PC-3 (cell line): Measurements from ENCODE around the gene MLIP. TPM values are rescaled to one million over a fixed set of nuclear protein-coding genes. Genes with fewer than 3 reads are reported as not detected.

Experiments
- ATAC-seq: fragments of 200-7000 bp; cut with Tn5 transposase; 2 replicates; pipeline ENCODE4 v1.9.1; 2020; ENCODE audit warnings: mild to moderate bottlenecking, moderate library complexity
- BruUV-seq: library from RNA; stranded (reverse); fragments of 400-500 nt; replicated peaks from 2 replicates; lab custom pipeline; 2021; lab: Mats Ljungman, UMichigan
- CTCF ChIA-PET: fragments of 300-600 bp; sonication (Branson Sonifier 250); formaldehyde crosslinking; loops from one replicate; lab custom pipeline; 2022; ENCODE audit warnings: antibody characterized with exemption; lab: Charles Lee
- POLR2A ChIA-PET: fragments of 300-600 bp; sonication (Branson Sonifier 250); formaldehyde crosslinking; loops from one replicate; lab custom pipeline; 2022; ENCODE audit warnings: antibody characterized with exemption; ENCODE audit not compliant: unreplicated experiment; lab: Charles Lee
- DNase-seq: peaks from one replicate; pipeline ENCODE4 v3.0.0-alpha.2; 2015
- H2AFZ ChIP-seq: fragments of 300-600 bp; sonication (generic); 2 replicates; pipeline ENCODE4 v1.6.0; 2016; ENCODE audit warnings: antibody characterized with exemption, low read length
- H3F3A ChIP-seq: fragments of 300-600 bp; sonication (generic); one replicate; pipeline ENCODE4 v1.6.0; 2017; ENCODE audit warnings: antibody characterized with exemption, low read length, control low read depth, mild to moderate bottlenecking; ENCODE audit not compliant: unreplicated experiment
- H3K27ac ChIP-seq: fragments of 300-600 bp; sonication (generic); 2 replicates; pipeline ENCODE4 v1.5.1; 2016; ENCODE audit warnings: mild to moderate bottlenecking, low read length
- H3K27me3 ChIP-seq: fragments of 300-600 bp; sonication (generic); 2 replicates; pipeline ENCODE4 v1.6.1; 2016; ENCODE audit warnings: low read length, mixed read lengths
- H3K36me3 ChIP-seq: fragments of 300-600 bp; sonication (generic); 2 replicates; pipeline ENCODE4 v1.6.1; 2016; ENCODE audit warnings: low read depth, mixed run types, low read length, mixed read lengths
- H3K4me1 ChIP-seq: fragments of 300-600 bp; sonication (generic); 2 replicates; pipeline ENCODE4 v1.5.1; 2016; ENCODE audit warnings: low read length; ENCODE audit not compliant: insufficient read depth
- H3K4me2 ChIP-seq: fragments of 300-600 bp; sonication (generic); 2 replicates; pipeline ENCODE4 v1.6.0; 2016; ENCODE audit warnings: low read length
- H3K4me3 ChIP-seq: fragments of 300-600 bp; sonication (generic); 2 replicates; pipeline ENCODE4 v1.5.1; 2016; ENCODE audit warnings: mild to moderate bottlenecking, low read length, mixed read lengths
- H3K79me2 ChIP-seq: fragments of 300-600 bp; sonication (generic); 2 replicates; pipeline ENCODE4 v1.6.1; 2017; ENCODE audit warnings: low read length, mixed read lengths
- H3K9ac ChIP-seq: fragments of 300-600 bp; sonication (generic); 2 replicates; pipeline ENCODE4 v1.6.0; 2016; ENCODE audit warnings: mild to moderate bottlenecking, low read length
- H3K9me2 ChIP-seq: fragments of 300-600 bp; sonication (generic); replicated peaks from 2 replicates; pipeline ENCODE4 v1.6.1; 2016; ENCODE audit warnings: mixed run types, low read length, mixed read lengths
- H3K9me3 ChIP-seq: fragments of 300-600 bp; sonication (generic); 2 replicates; pipeline ENCODE4 v1.6.1; 2016; ENCODE audit warnings: low read length, mixed read lengths
- H4K20me1 ChIP-seq: fragments of 300-600 bp; sonication (generic); 2 replicates; pipeline ENCODE4 v1.6.1; 2016; ENCODE audit warnings: low read length, mixed read lengths
- EZH2 ChIP-seq: fragments of 300-600 bp; sonication (generic); IDR thresholded peaks from one replicate; pipeline ENCODE4 v1.6.1; 2017; ENCODE audit warnings: antibody characterized with exemption, mild to moderate bottlenecking, low read length; ENCODE audit not compliant: unreplicated experiment
- EZH2phosphoT487 ChIP-seq: fragments of 300-600 bp; sonication (generic); IDR thresholded peaks from 2 replicates; pipeline ENCODE4 v1.6.1; 2018; ENCODE audit warnings: mild to moderate bottlenecking, antibody characterized with exemption, low read length, borderline replicate concordance
- intact Hi-C: fragments of 100-400 bp; cut with micrococcal nuclease; formaldehyde crosslinking; loops from 2 replicates; pipeline ENCODE4 v1.9.0; 2023
- total RNA-seq: library from RNA; depleted of rRNA; stranded (reverse); fragments of >200 nt; gene quantifications from 2 replicates; pipeline ENCODE4 v1.2.3, GENCODE V29; 2014
- TF ChIP-seq, protein P1 (sequence below): fragments of 300-600 bp; sonication (generic); conservative IDR thresholded peaks from 2 replicates; pipeline ENCODE4 v1.5.1; 2017; ENCODE audit warnings: antibody characterized with exemption, low read depth, mild to moderate bottlenecking, low read length

The MLIP gene
- total RNA-seq, 1 experiment from 2014 or later, result not detected

DNA sequence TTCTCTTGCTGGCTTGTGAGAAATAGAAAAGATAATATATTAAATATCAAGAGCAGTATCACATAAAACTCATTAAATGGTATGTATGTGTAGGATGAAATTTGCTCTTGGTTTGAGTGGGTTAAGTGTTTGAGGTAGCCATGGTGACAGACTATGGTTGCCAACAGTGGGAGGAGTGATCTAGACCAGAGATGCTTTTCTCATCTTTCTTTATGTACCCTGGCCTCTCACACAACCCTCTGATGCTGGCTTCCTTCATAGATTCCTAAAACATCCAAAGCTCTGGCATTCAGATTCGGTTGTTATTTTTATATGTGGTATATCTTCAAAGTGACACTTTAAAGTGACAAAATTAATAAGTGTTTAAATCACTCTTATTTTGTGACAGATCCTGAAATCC lies 9.0 kb upstream of the MLIP start:
- H4K20me1 ChIP-seq, result no peaks in the 10 kb centered on the region
- no peaks in the 10 kb centered on the region for H3K79me2 ChIP-seq
- H3K9me3 ChIP-seq, result no peaks in the 10 kb centered on the region
- BruUV-seq, result no TSS peak
- H3K36me3 ChIP-seq, result no peaks in the 10 kb centered on the region
- no peaks in the 10 kb centered on the region for H3K4me1 ChIP-seq
- POLR2A ChIA-PET, result no interaction called here
- H3K9me2 ChIP-seq, result no peaks in the 10 kb centered on the region
- H3K27me3 ChIP-seq, result no peaks in the 10 kb centered on the region
- no peak overlapping the region for H3K4me2 ChIP-seq
- H3K9ac ChIP-seq, result no peak overlapping the region
- TF ChIP-seq EZH2phosphoT487, result no peak
- TF ChIP-seq EZH2, result no peak
- TF ChIP-seq, protein P1, sequence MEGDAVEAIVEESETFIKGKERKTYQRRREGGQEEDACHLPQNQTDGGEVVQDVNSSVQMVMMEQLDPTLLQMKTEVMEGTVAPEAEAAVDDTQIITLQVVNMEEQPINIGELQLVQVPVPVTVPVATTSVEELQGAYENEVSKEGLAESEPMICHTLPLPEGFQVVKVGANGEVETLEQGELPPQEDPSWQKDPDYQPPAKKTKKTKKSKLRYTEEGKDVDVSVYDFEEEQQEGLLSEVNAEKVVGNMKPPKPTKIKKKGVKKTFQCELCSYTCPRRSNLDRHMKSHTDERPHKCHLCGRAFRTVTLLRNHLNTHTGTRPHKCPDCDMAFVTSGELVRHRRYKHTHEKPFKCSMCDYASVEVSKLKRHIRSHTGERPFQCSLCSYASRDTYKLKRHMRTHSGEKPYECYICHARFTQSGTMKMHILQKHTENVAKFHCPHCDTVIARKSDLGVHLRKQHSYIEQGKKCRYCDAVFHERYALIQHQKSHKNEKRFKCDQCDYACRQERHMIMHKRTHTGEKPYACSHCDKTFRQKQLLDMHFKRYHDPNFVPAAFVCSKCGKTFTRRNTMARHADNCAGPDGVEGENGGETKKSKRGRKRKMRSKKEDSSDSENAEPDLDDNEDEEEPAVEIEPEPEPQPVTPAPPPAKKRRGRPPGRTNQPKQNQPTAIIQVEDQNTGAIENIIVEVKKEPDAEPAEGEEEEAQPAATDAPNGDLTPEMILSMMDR, result no peak
- ATAC-seq, result no peak
- H2AFZ ChIP-seq, result no peak overlapping the region
- DNase-seq, result no peak
- intact Hi-C loops, result no loop called here
- H3K4me3 ChIP-seq, result no peak overlapping the region
- CTCF ChIA-PET, result no interaction called here
- no peaks in the 10 kb centered on the region for H3F3A ChIP-seq
- H3K27ac ChIP-seq, result no peak overlapping the region

DNA sequence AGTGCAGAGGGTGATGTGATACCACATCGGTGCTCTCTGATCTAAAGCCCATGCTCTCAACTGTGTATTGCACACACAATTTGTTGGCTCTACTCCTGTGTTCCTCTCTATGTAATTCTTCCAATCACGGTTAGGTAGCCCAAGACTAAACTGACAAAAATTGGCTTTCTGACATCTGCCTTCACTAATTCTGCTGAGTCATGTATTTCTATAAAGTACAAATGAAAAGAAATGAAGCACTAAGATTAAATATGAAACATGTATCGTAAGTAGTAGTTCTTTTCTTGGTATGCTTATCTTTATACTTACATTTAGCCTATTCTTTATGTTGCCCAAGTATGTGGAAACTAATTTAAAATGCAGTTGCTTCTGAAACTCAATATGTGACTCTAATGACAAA lies 7.7 kb upstream of the MLIP start:
- no peak overlapping the region for H3K4me3 ChIP-seq
- ChIA-PET POLR2A (no interaction called here), CTCF (no interaction called here)
- no peak overlapping the region for H3K9ac ChIP-seq
- H2AFZ ChIP-seq, result no peak overlapping the region
- H3K9me3 ChIP-seq, result no peaks in the 10 kb centered on the region
- H3K9me2 ChIP-seq, result no peaks in the 10 kb centered on the region
- H3K27ac ChIP-seq, result no peak overlapping the region
- H4K20me1 ChIP-seq, result no peaks in the 10 kb centered on the region
- ATAC-seq (no peak), DNase-seq (no peak)
- no peaks in the 10 kb centered on the region for H3F3A ChIP-seq
- intact Hi-C loops, result no loop called here
- H3K79me2 ChIP-seq, result no peaks in the 10 kb centered on the region
- no peaks in the 10 kb centered on the region for H3K36me3 ChIP-seq
- no TSS peak for BruUV-seq
- H3K27me3 ChIP-seq, result no peaks in the 10 kb centered on the region
- H3K4me2 ChIP-seq, result no peak overlapping the region
- TF ChIP-seq, protein P1, result no peak
- TF ChIP-seq EZH2 (no peak), EZH2phosphoT487 (no peak)
- H3K4me1 ChIP-seq, result no peaks in the 10 kb centered on the region

DNA sequence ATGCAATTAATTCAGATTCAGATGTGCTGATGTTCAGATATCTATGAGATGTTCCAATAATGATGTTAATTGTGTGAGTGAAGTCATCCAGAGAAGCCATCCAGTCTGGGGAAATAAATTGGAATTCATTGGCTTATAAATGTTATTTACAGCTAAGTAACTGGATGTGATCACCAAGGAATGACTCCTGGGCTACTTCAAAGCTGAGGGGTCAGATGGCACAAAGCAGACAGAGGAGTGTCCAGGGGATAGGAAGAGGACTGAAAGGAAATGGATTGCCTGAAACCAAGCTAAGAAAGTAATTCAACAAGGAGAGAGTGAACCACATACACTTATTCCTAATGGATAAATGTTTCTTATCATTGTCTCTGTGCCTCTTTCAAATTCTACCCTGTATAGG lies 4.5 kb upstream of the MLIP start:
- ATAC-seq (no peak), DNase-seq (no peak)
- Histone ChIP-seq H2AFZ (no peak overlapping the region), H3F3A (no peaks in the 10 kb centered on the region), H3K4me1 (no peaks in the 10 kb centered on the region), H3K36me3 (no peaks in the 10 kb centered on the region), H3K4me3 (no peak overlapping the region), H3K9me3 (no peaks in the 10 kb centered on the region), H3K9ac (no peak overlapping the region), H3K27ac (no peak overlapping the region), H3K9me2 (no peaks in the 10 kb centered on the region), H3K4me2 (no peak overlapping the region), H4K20me1 (no peaks in the 10 kb centered on the region), H3K27me3 (no peaks in the 10 kb centered on the region), H3K79me2 (no peaks in the 10 kb centered on the region)
- ChIA-PET CTCF (no interaction called here), POLR2A (no interaction called here)
- TF ChIP-seq EZH2phosphoT487, result no peak
- no peak for TF ChIP-seq EZH2
- TF ChIP-seq, protein P1, result no peak
- intact Hi-C loops, result no loop called here
- BruUV-seq, result no TSS peak
